ENCODE measurements around the gene MRC1. TPM values are rescaled to one million over a fixed set of nuclear protein-coding genes. Genes with fewer than 3 reads are reported as not detected.

MRC1 gene
- total and polyA plus RNA-seq, 3 experiments from 2014 or later: 1.4 TPM; not detected in 1

GRCh38 chr10:17802976-17803375, 6.2 kb upstream of the MRC1 start:
- DNase-seq: no peak
- H3K27me3 ChIP-seq (ENCODE audit: insufficient read depth, low read length, poor library complexity, severe bottlenecking): no peaks in the 10 kb centered on the region

GRCh38 chr10:17805330-17805729, 3.8 kb upstream of the MRC1 start:
- H3K27me3 Mint-ChIP-seq: peaks cover 0 to 9% of the 10 kb centered on the region in 2 donors
- ChIA-PET CTCF (no interaction called here), POLR2A (no interaction called here)
- H3K4me1 Mint-ChIP-seq: peaks cover 0 to 8% (median 0%) of the 10 kb centered on the region in 3 donors
- no peak overlapping the region for H3K4me3 Mint-ChIP-seq
- peaks cover 3% of the 10 kb centered on the region for H3K27me3 ChIP-seq (ENCODE audit: insufficient read depth, low read length, poor library complexity, severe bottlenecking)
- no peaks in the 10 kb centered on the region for H3K9me3 Mint-ChIP-seq
- DNase-seq: no peak
- H3K27ac ChIP-seq (ENCODE audit: low read depth, low read length): no peak overlapping the region
- no peaks in the 10 kb centered on the region for H3K36me3 ChIP-seq (ENCODE audit: insufficient read depth, low read length)
- H3K9me3 ChIP-seq (ENCODE audit: low read length): no peaks in the 10 kb centered on the region
- H3K4me3 ChIP-seq (ENCODE audit: low read length): no peak overlapping the region
- no peaks in the 10 kb centered on the region for H3K4me1 ChIP-seq (ENCODE audit: insufficient read depth, low read length)
- no peaks in the 10 kb centered on the region for H3K36me3 Mint-ChIP-seq
- no peak overlapping the region for H3K27ac Mint-ChIP-seq

More at GRCh38 chr10:17802976-17803375, 6.2 kb upstream of the MRC1 start:
- Histone ChIP-seq H3K36me3 (ENCODE audit: insufficient read depth, low read length) (no peaks in the 10 kb centered on the region), H3K4me1 (ENCODE audit: insufficient read depth, low read length) (no peaks in the 10 kb centered on the region), H3K4me3 (ENCODE audit: low read length) (no peak overlapping the region), H3K9me3 (ENCODE audit: low read length) (no peaks in the 10 kb centered on the region), H3K27ac (ENCODE audit: low read depth, low read length) (no peak overlapping the region)
- no peak overlapping the region for H3K4me3 Mint-ChIP-seq
- ChIA-PET CTCF (no interaction called here), POLR2A (no interaction called here)
- no peaks in the 10 kb centered on the region for H3K36me3 Mint-ChIP-seq
- no peaks in the 10 kb centered on the region for H3K27me3 Mint-ChIP-seq
- no peaks in the 10 kb centered on the region for H3K9me3 Mint-ChIP-seq
- no peaks in the 10 kb centered on the region for H3K4me1 Mint-ChIP-seq
- H3K27ac Mint-ChIP-seq: no peak overlapping the region

GRCh38 chr10:17805921-17806577, 3.1 kb upstream of the MRC1 start:
- ChIA-PET CTCF (no interaction called here), POLR2A (no interaction called here)
- Histone ChIP-seq H3K4me3 (ENCODE audit: low read length) (no peak overlapping the region), H3K4me1 (ENCODE audit: insufficient read depth, low read length) (no peaks in the 10 kb centered on the region), H3K9me3 (ENCODE audit: low read length) (no peaks in the 10 kb centered on the region), H3K27ac (ENCODE audit: low read depth, low read length) (no peak overlapping the region), H3K27me3 (ENCODE audit: insufficient read depth, low read length, poor library complexity, severe bottlenecking) (peaks cover 3% of the 10 kb centered on the region), H3K36me3 (ENCODE audit: insufficient read depth, low read length) (no peaks in the 10 kb centered on the region)
- Mint-ChIP-seq H3K4me3 (no peak overlapping the region), H3K9me3 (no peaks in the 10 kb centered on the region), H3K36me3 (no peaks in the 10 kb centered on the region), H3K4me1 (peaks cover 0 to 9% (median 0%) of the 10 kb centered on the region in 3 donors), H3K27ac (no peak overlapping the region), H3K27me3 (peaks cover 0 to 17% of the 10 kb centered on the region in 2 donors)
- DNase-seq: no peak

GRCh38 chr10:17811146-17811865, 2.2 kb downstream of the MRC1 start:
- no peaks in the 10 kb centered on the region for H3K9me3 ChIP-seq (ENCODE audit: low read length)
- H3K36me3 Mint-ChIP-seq: no peaks in the 10 kb centered on the region
- POLR2A ChIA-PET: no interaction called here

GRCh38 chr10:17814973-17815372, 5.8 kb downstream of the MRC1 start:
- DNase-seq: no peak
- no peaks in the 10 kb centered on the region for H3K36me3 Mint-ChIP-seq
- no peak overlapping the region for H3K4me3 ChIP-seq (ENCODE audit: low read length)
- H3K27me3 ChIP-seq (ENCODE audit: insufficient read depth, low read length, poor library complexity, severe bottlenecking): no peaks in the 10 kb centered on the region
- no peak overlapping the region for H3K27ac ChIP-seq (ENCODE audit: low read depth, low read length)
- CTCF ChIA-PET: no interaction called here
- H3K27ac Mint-ChIP-seq: no peak overlapping the region
- H3K27me3 Mint-ChIP-seq: peaks cover 1 to 44% of the 10 kb centered on the region in 2 donors
- H3K4me1 ChIP-seq (ENCODE audit: insufficient read depth, low read length): no peaks in the 10 kb centered on the region
- no peaks in the 10 kb centered on the region for H3K36me3 ChIP-seq (ENCODE audit: insufficient read depth, low read length)
- H3K4me1 Mint-ChIP-seq: peaks cover 0 to 4% (median 0%) of the 10 kb centered on the region in 3 donors
- H3K9me3 Mint-ChIP-seq: peaks cover 0 to 1% (median 0%) of the 10 kb centered on the region in 5 donors
- no peaks in the 10 kb centered on the region for H3K9me3 ChIP-seq (ENCODE audit: low read length)
- no peak overlapping the region for H3K4me3 Mint-ChIP-seq
- POLR2A ChIA-PET: no interaction called here

More at GRCh38 chr10:17811146-17811865, 2.2 kb downstream of the MRC1 start:
- Mint-ChIP-seq H3K9me3 (peaks cover 0 to 1% (median 0%) of the 10 kb centered on the region in 5 donors), H3K27ac (no peak overlapping the region), H3K27me3 (peaks cover 1 to 49% of the 10 kb centered on the region in 2 donors), H3K4me3 (no peak overlapping the region), H3K4me1 (peaks cover 0 to 9% (median 0%) of the 10 kb centered on the region in 3 donors)
- no peak overlapping the region for H3K27ac ChIP-seq (ENCODE audit: low read depth, low read length)
- H3K4me1 ChIP-seq (ENCODE audit: insufficient read depth, low read length): no peaks in the 10 kb centered on the region
- no peak for DNase-seq
- H3K36me3 ChIP-seq (ENCODE audit: insufficient read depth, low read length): no peaks in the 10 kb centered on the region
- peaks cover 3% of the 10 kb centered on the region for H3K27me3 ChIP-seq (ENCODE audit: insufficient read depth, low read length, poor library complexity, severe bottlenecking)
- CTCF ChIA-PET: no interaction called here
- H3K4me3 ChIP-seq (ENCODE audit: low read length): no peak overlapping the region

GRCh38 chr10:17816199-17816598, 7.1 kb downstream of the MRC1 start:
- peaks cover 0 to 1% (median 0%) of the 10 kb centered on the region in 5 donors for H3K9me3 Mint-ChIP-seq

DNA sequence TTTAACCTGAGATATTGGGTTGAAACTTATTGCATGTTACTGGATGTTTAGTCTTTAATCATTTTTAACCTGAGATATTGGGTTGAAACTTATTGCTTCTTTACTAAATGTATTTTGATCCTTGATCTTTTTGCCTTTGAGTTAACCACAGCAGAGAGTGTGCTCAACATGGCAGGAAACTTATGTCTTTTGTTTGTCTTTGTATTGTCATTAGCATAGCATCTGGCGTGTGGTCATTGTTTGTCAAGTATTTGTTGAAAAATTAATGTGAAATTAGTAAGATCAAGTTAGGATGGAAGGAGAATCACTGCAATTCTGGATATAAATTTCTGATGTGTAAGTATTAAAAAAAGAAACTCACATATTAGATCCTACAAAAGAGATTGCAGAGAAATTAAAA, 8.2 kb downstream of the MRC1 start:
- H3K27me3 ChIP-seq (ENCODE audit: insufficient read depth, low read length, poor library complexity, severe bottlenecking): no peaks in the 10 kb centered on the region
- no peaks in the 10 kb centered on the region for H3K9me3 ChIP-seq (ENCODE audit: low read length)
- Mint-ChIP-seq H3K4me3 (no peak overlapping the region), H3K27ac (no peak overlapping the region), H3K4me1 (no peaks in the 10 kb centered on the region), H3K9me3 (peaks cover 0 to 1% (median 0%) of the 10 kb centered on the region in 5 donors), H3K27me3 (peaks cover 0 to 24% of the 10 kb centered on the region in 2 donors), H3K36me3 (no peaks in the 10 kb centered on the region)
- no peak overlapping the region for H3K27ac ChIP-seq (ENCODE audit: low read depth, low read length)
- H3K4me1 ChIP-seq (ENCODE audit: insufficient read depth, low read length): no peaks in the 10 kb centered on the region
- DNase-seq: no peak
- POLR2A ChIA-PET: no interaction called here
- no peak overlapping the region for H3K4me3 ChIP-seq (ENCODE audit: low read length)
- CTCF ChIA-PET: no interaction called here
- H3K36me3 ChIP-seq (ENCODE audit: insufficient read depth, low read length): no peaks in the 10 kb centered on the region

More at GRCh38 chr10:17816199-17816598, 7.1 kb downstream of the MRC1 start:
- Mint-ChIP-seq H3K27ac (no peak overlapping the region), H3K27me3 (peaks cover 1 to 32% of the 10 kb centered on the region in 2 donors), H3K4me3 (no peak overlapping the region), H3K4me1 (no peaks in the 10 kb centered on the region), H3K36me3 (no peaks in the 10 kb centered on the region)
- Histone ChIP-seq H3K9me3 (ENCODE audit: low read length) (no peaks in the 10 kb centered on the region), H3K27ac (ENCODE audit: low read depth, low read length) (no peak overlapping the region), H3K36me3 (ENCODE audit: insufficient read depth, low read length) (no peaks in the 10 kb centered on the region), H3K4me1 (ENCODE audit: insufficient read depth, low read length) (no peaks in the 10 kb centered on the region), H3K4me3 (ENCODE audit: low read length) (no peak overlapping the region), H3K27me3 (ENCODE audit: insufficient read depth, low read length, poor library complexity, severe bottlenecking) (no peaks in the 10 kb centered on the region)
- ChIA-PET POLR2A (no interaction called here), CTCF (no interaction called here)
- DNase-seq: no peak

DNA sequence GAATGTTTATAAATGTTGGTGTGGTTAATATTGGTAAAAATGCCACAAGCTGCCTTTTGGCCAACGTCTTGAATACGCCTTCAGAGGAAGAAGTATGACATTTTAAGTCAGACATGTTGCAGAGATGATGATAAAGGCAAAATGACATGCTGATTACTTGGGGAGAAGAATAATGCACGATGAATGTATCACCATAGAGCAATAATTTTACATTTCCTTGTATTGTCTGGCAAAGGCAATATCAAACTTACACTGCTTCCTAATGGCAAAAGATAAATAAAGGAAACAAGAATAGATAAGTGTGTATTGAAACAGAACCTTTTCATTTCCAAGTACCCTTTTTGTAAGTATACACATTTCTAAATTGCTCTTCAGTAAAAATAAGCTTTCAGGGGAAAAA, 8.6 kb downstream of the MRC1 start:
- no peak overlapping the region for H3K4me3 ChIP-seq (ENCODE audit: low read length)
- H3K27me3 ChIP-seq (ENCODE audit: insufficient read depth, low read length, poor library complexity, severe bottlenecking): no peaks in the 10 kb centered on the region
- DNase-seq: no peak
- Mint-ChIP-seq H3K27me3 (peaks cover 0 to 24% of the 10 kb centered on the region in 2 donors), H3K36me3 (no peaks in the 10 kb centered on the region), H3K9me3 (peaks cover 0 to 1% (median 0%) of the 10 kb centered on the region in 5 donors), H3K4me3 (no peak overlapping the region), H3K4me1 (no peaks in the 10 kb centered on the region), H3K27ac (no peak overlapping the region)
- ChIA-PET POLR2A (no interaction called here), CTCF (no interaction called here)
- H3K9me3 ChIP-seq (ENCODE audit: low read length): no peaks in the 10 kb centered on the region
- H3K4me1 ChIP-seq (ENCODE audit: insufficient read depth, low read length): no peaks in the 10 kb centered on the region
- H3K36me3 ChIP-seq (ENCODE audit: insufficient read depth, low read length): no peaks in the 10 kb centered on the region
- no peak overlapping the region for H3K27ac ChIP-seq (ENCODE audit: low read depth, low read length)

Measured in CD8-positive, alpha-beta memory T cell (primary cell).